Cerebellar nuclear complex (tissue), 1 donor: ENCODE results near the gene RASD1.

Experiments
- DNase-seq, 2 experiments: peaks; one replicate each; lab custom pipeline; 2025; lab: John Stamatoyannopoulos, UW

Gene RASD1

GRCh38 chr17:17510456-17511292 is 14.5 kb upstream of the RASD1 start:
- no peak for DNase-seq

GRCh38 chr17:17509601-17510425 is 13.6 kb upstream of the RASD1 start:
- no peak for DNase-seq

- no peak for DNase-seq
These were observed 12.7 kb upstream of the RASD1 start for GRCh38 chr17:17508646-17509591.

GRCh38 chr17:17508019-17508535 is 11.9 kb upstream of the RASD1 start:
- no peak for DNase-seq

GRCh38 chr17:17507465-17508011 is 11.3 kb upstream of the RASD1 start:
- DNase-seq, result peak in 1 of 2 experiments; percentile 12

- DNase-seq, result peak in 1 of 2 experiments; percentile 23
These were observed 10.8 kb upstream of the RASD1 start for GRCh38 chr17:17506893-17507464.

- no peak for DNase-seq
These were observed 10.1 kb upstream of the RASD1 start for GRCh38 chr17:17506181-17506741.

GRCh38 chr17:17505610-17506171 is 9.5 kb upstream of the RASD1 start:
- DNase-seq, result no peak

GRCh38 chr17:17505151-17505550 is 9.0 kb upstream of the RASD1 start:
- DNase-seq, result no peak

GRCh38 chr17:17504341-17505140 is 8.3 kb upstream of the RASD1 start:
- no peak for DNase-seq

- no peak for DNase-seq
These were observed 7.5 kb upstream of the RASD1 start for GRCh38 chr17:17503566-17504130.

GRCh38 chr17:17502741-17503565 is 6.8 kb upstream of the RASD1 start:
- DNase-seq, result no peak

- no peak for DNase-seq
These were observed 4.9 kb upstream of the RASD1 start for GRCh38 chr17:17500999-17501605.

- DNase-seq, result no peak
These were observed 3.4 kb upstream of the RASD1 start for GRCh38 chr17:17499402-17500145.

- DNase-seq, result no peak
These were observed 2.6 kb upstream of the RASD1 start for GRCh38 chr17:17498606-17499301.

GRCh38 chr17:17497845-17498520 is 1.8 kb upstream of the RASD1 start:
- DNase-seq, result no peak
